H1 (cell line): Measurements from ENCODE around the gene MRPL22. TPM values are rescaled to one million over a fixed set of nuclear protein-coding genes. Genes with fewer than 3 reads are reported as not detected.

Experiments
- CTCF ChIA-PET: fragments of 300-600 bp; sonication (Branson Sonifier 250); formaldehyde crosslinking; loops from one replicate; lab custom pipeline; 2021; ENCODE audit not compliant: partially characterized antibody; lab: Charles Lee
- POLR2A ChIA-PET: fragments of 300-600 bp; sonication (Branson Sonifier 250); formaldehyde crosslinking; loops from one replicate; lab custom pipeline; 2021; ENCODE audit warnings: inconsistent platforms; ENCODE audit not compliant: partially characterized antibody; lab: Charles Lee
- DNase-seq, 2 experiments: peaks; one replicate each; pipeline versions ENCODE4 v3.0.0 to v3.0.0-alpha.2; 2010 to 2022; ENCODE audit warnings: low spot score in 2 of 2, low read depth in 1 of 2, mixed read lengths in 1 of 2
- FAIRE-seq: peaks from 2 replicates; lab custom pipeline; 2011; peaks lifted over from hg19 to GRCh38; lab: Jason Lieb, UNC
- H2AFZ ChIP-seq: 2 replicates; pipeline ENCODE4 v1.8.1; 2012; ENCODE audit warnings: low read length, inconsistent platforms
- H2AK5ac ChIP-seq: 2 replicates; pipeline ENCODE4 v1.6.1; 2013; ENCODE audit warnings: low read depth, low read length
- H2BK120ac ChIP-seq: replicated peaks from 2 replicates; pipeline ENCODE3; 2013; ENCODE audit warnings: low read depth, low read length, inconsistent platforms
- H2BK12ac ChIP-seq: 2 replicates; pipeline ENCODE4 v1.6.1; 2013; ENCODE audit warnings: low read depth, low read length
- H2BK15ac ChIP-seq: 2 replicates; pipeline ENCODE4 v1.6.1; 2013; ENCODE audit warnings: low read length
- H2BK20ac ChIP-seq: 2 replicates; pipeline ENCODE4 v1.6.1; 2013; ENCODE audit warnings: low read length
- H2BK5ac ChIP-seq: 2 replicates; pipeline ENCODE4 v1.6.1; 2013; ENCODE audit warnings: low read depth, low read length
- H3K14ac ChIP-seq: 2 replicates; pipeline ENCODE4 v1.6.1; 2013; ENCODE audit warnings: inconsistent platforms; ENCODE audit not compliant: insufficient read length
- H3K18ac ChIP-seq: 2 replicates; pipeline ENCODE4 v1.6.1; 2013; ENCODE audit warnings: low read length; ENCODE audit errors: extremely low read depth
- H3K23ac ChIP-seq: 2 replicates; pipeline ENCODE4 v1.6.1; 2013; ENCODE audit warnings: inconsistent platforms; ENCODE audit not compliant: insufficient read length
- H3K23me2 ChIP-seq: 2 replicates; pipeline ENCODE4 v1.6.1; 2013; ENCODE audit warnings: low read depth, low read length
- H3K27ac ChIP-seq: 2 replicates; pipeline ENCODE4 v1.6.1; 2011; ENCODE audit warnings: low read depth, low read length, inconsistent platforms
- H3K27me3 ChIP-seq, 4 experiments: replicated peaks in 1 of 4; 1 replicate in 1 of 4; 2 replicates in 3 of 4; pipeline versions ENCODE4 v1.6.1 to v1.8.1; 2011 to 2013; ENCODE audit warnings: low read length in 3 of 4, mild to moderate bottlenecking in 3 of 4, inconsistent platforms in 2 of 4, mixed read lengths in 2 of 4, moderate library complexity in 1 of 4; ENCODE audit not compliant: control insufficient read depth in 3 of 4, insufficient read depth in 3 of 4; ENCODE audit errors: extremely low read depth in 1 of 4
- H3K36me3 ChIP-seq, 4 experiments: 2 replicates each; pipeline versions ENCODE4 v1.6.1 to v1.8.1; 2011 to 2013; ENCODE audit warnings: mild to moderate bottlenecking in 4 of 4, low read length in 3 of 4, moderate library complexity in 2 of 4, control low read depth in 1 of 4, inconsistent platforms in 1 of 4; ENCODE audit not compliant: insufficient read depth in 4 of 4, control insufficient read depth in 2 of 4
- H3K4ac ChIP-seq: replicated peaks from 2 replicates; pipeline ENCODE3; 2013; ENCODE audit warnings: low read length, low read depth, mixed read lengths, inconsistent platforms; ENCODE audit not compliant: insufficient read length
- H3K4me1 ChIP-seq, 4 experiments: replicated peaks in 1 of 4; 1 replicate in 1 of 4; 2 replicates in 3 of 4; pipeline versions ENCODE4 v1.6.1 to v1.8.1; 2011 to 2013; ENCODE audit warnings: low read length in 3 of 4, inconsistent platforms in 2 of 4, mixed read lengths in 1 of 4; ENCODE audit not compliant: insufficient read depth in 4 of 4, control insufficient read depth in 3 of 4
- H3K4me2 ChIP-seq, 2 experiments: 2 replicates each; pipeline versions ENCODE4 v1.6.1 to v1.8.1; 2011 to 2013; ENCODE audit warnings: low read depth in 2 of 2, low read length in 2 of 2, control low read depth in 1 of 2, inconsistent platforms in 1 of 2, mild to moderate bottlenecking in 1 of 2; ENCODE audit not compliant: insufficient read depth in 1 of 2
- H3K4me3 ChIP-seq, 4 experiments: fragments of 200-600, 300-600 bp in 1 of 4; sonication (generic), shearing (Covaris generic), sonication (Bioruptor Twin) in 1 of 4; 2 replicates each; pipeline versions ENCODE4 v1.5.1 to v1.8.1; 2011 to 2016; ENCODE audit warnings: low read length in 4 of 4, low read depth in 3 of 4, control low read depth in 2 of 4, inconsistent platforms in 2 of 4, mild to moderate bottlenecking in 2 of 4, mixed read lengths in 1 of 4, moderate library complexity in 1 of 4; ENCODE audit not compliant: insufficient read depth in 2 of 4; ENCODE audit errors: extremely low read depth in 1 of 4
- H3K56ac ChIP-seq: replicated peaks from 2 replicates; pipeline ENCODE3; 2013; ENCODE audit warnings: low read depth, mild to moderate bottlenecking, mixed read lengths, low read length, inconsistent platforms; ENCODE audit not compliant: insufficient read length
- H3K79me1 ChIP-seq: 2 replicates; pipeline ENCODE4 v1.6.1; 2013; ENCODE audit warnings: low read depth, low read length, control low read depth
- H3K79me2 ChIP-seq, 2 experiments: 2 replicates each; pipeline versions ENCODE4 v1.6.1 to v1.8.1; 2012 to 2013; ENCODE audit warnings: low read length in 2 of 2, mild to moderate bottlenecking in 2 of 2, inconsistent platforms in 1 of 2; ENCODE audit not compliant: insufficient read depth in 2 of 2, control insufficient read depth in 1 of 2
- H3K9ac ChIP-seq, 4 experiments: replicated peaks in 1 of 4; 1 replicate in 1 of 4; 2 replicates in 3 of 4; pipeline versions ENCODE4 v1.6.1 to v1.8.1; 2011 to 2013; ENCODE audit warnings: low read depth in 3 of 4, low read length in 3 of 4, control low read depth in 2 of 4, mild to moderate bottlenecking in 2 of 4, moderate library complexity in 2 of 4, inconsistent platforms in 1 of 4; ENCODE audit errors: extremely low read depth in 1 of 4
- H3K9me3 ChIP-seq, 2 experiments: 2 replicates each; pipeline versions ENCODE4 v1.6.1 to v1.8.1; 2012 to 2013; ENCODE audit warnings: mild to moderate bottlenecking in 2 of 2, moderate library complexity in 2 of 2, control low read depth in 1 of 2, inconsistent platforms in 1 of 2, low read depth in 1 of 2, low read length in 1 of 2, mixed read lengths in 1 of 2; ENCODE audit not compliant: insufficient read depth in 2 of 2
- H4K20me1 ChIP-seq, 2 experiments: replicated peaks in 1 of 2; 2 replicates each; pipeline versions ENCODE3 to v1.8.1; 2011 to 2013; ENCODE audit warnings: inconsistent platforms in 2 of 2, low read length in 2 of 2, mild to moderate bottlenecking in 1 of 2; ENCODE audit not compliant: insufficient read depth in 2 of 2, control insufficient read depth in 1 of 2
- H4K5ac ChIP-seq: 2 replicates; pipeline ENCODE4 v1.6.1; 2013; ENCODE audit warnings: low read length, low read depth, mixed read lengths, inconsistent platforms; ENCODE audit not compliant: insufficient read length
- H4K8ac ChIP-seq: 2 replicates; pipeline ENCODE4 v1.8.0; 2013; ENCODE audit warnings: mild to moderate bottlenecking, moderate library complexity, low read length, inconsistent platforms; ENCODE audit not compliant: insufficient read depth; ENCODE audit errors: extremely low read depth
- H4K91ac ChIP-seq: replicated peaks from 2 replicates; pipeline ENCODE3; 2013; ENCODE audit warnings: low read length, mixed read lengths, inconsistent platforms; ENCODE audit not compliant: insufficient read length
- HDAC2 ChIP-seq, 2 experiments: fragments of 300-600 bp in 1 of 2; sonication (generic) in 1 of 2; IDR thresholded peaks; 2 replicates each; pipeline ENCODE4 v1.6.1; 2011 to 2012; ENCODE audit warnings: low read depth in 2 of 2, low read length in 2 of 2, mild to moderate bottlenecking in 2 of 2, moderate library complexity in 2 of 2, borderline replicate concordance in 1 of 2, inconsistent platforms in 1 of 2
- PHF8 ChIP-seq: fragments of 200-600 bp; sonication (generic); conservative IDR thresholded peaks from 2 replicates; pipeline ENCODE4 v1.7.1; 2012; ENCODE audit warnings: low read depth, mild to moderate bottlenecking, inconsistent platforms, low read length, moderate library complexity
- SAP30 ChIP-seq: fragments of 300-600 bp; sonication (generic); IDR thresholded peaks from 2 replicates; pipeline ENCODE4 v1.7.1; 2012; ENCODE audit warnings: low read length, moderate library complexity, mild to moderate bottlenecking, inconsistent platforms; ENCODE audit not compliant: insufficient read depth, insufficient replicate concordance
- SIN3A ChIP-seq, 2 experiments: IDR thresholded peaks in 1 of 2; conservative IDR thresholded peaks in 1 of 2; 2 replicates each; pipeline ENCODE4 v1.6.1; 2011 to 2012; ENCODE audit warnings: low read length in 2 of 2, improper control_type of control experiment in 1 of 2, low read depth in 1 of 2, mild to moderate bottlenecking in 1 of 2
- SIRT6 ChIP-seq: IDR thresholded peaks from one replicate; pipeline ENCODE4 v1.7.1; 2012; ENCODE audit warnings: low read length, inconsistent platforms
- TAF7 ChIP-seq: optimal IDR thresholded peaks from 2 replicates; pipeline ENCODE3; 2011; ENCODE audit warnings: low read depth, mild to moderate bottlenecking, inconsistent platforms, low read length, moderate library complexity, borderline replicate concordance
- WGBS, 2 experiments: shearing (Covaris generic) in 1 of 2; methylation state at CpG; one replicate each; pipeline versions ENCODE4 v1.1.6 to v1.1.7; 2013 to 2015; ENCODE audit warnings: low lambda C conversion rate in 2 of 2, mixed read lengths in 2 of 2, inconsistent platforms in 1 of 2, low coverage in 1 of 2, missing lambda C conversion rate in 1 of 2; ENCODE audit not compliant: insufficient replicate concordance in 2 of 2, insufficient coverage in 1 of 2, insufficient read length in 1 of 2; ENCODE audit errors: extremely low coverage in 1 of 2, missing lambda C conversion rate in 1 of 2; 5-methylcytosine and 5-hydroxymethylcytosine counted together
- long read RNA-seq, 2 experiments: library from RNA in 1 of 2; library from capped mRNA in 1 of 2; stranded (forward); transcript quantifications; one replicate each; pipeline ENCODE4 v2.0.0, GENCODE V29; 2021; ENCODE audit warnings: inconsistent platforms in 1 of 2
- polyA minus RNA-seq, 3 experiments: library from RNA; depleted of rRNA, polyadenylated mRNA; stranded (reverse); fragments of >200 nt; gene quantifications; 1 replicate in 2 of 3; 2 replicates in 1 of 3; pipeline ENCODE4 v1.2.3, GENCODE V29; 2011
- polyA plus RNA-seq, 7 experiments: library from polyadenylated mRNA; depleted of rRNA in 3 of 7; stranded (reverse) in 5 of 7; unstranded in 2 of 7; fragments of >200 nt in 5 of 7; fragments of 200-250 nt in 2 of 7; gene quantifications; 1 replicate in 5 of 7; 2 replicates in 1 of 7; 4 replicates in 1 of 7; pipeline versions ENCODE4 v1.2.1 to v1.2.3, GENCODE V29; 2011 to 2013; ENCODE audit warnings: missing spikeins in 2 of 7, mixed read lengths in 2 of 7
- total RNA-seq: library from RNA; stranded (reverse); fragmentation: NEBNext Ultra II Directional; extraction: Animal tissue kit (Norgen Biotek cat#: 25700); gene quantifications from 2 replicates; pipeline ENCODE4 v1.2.1, GENCODE V29; 2021

MRPL22 gene
- total RNA-seq (65.6 and 71.2 TPM in 2 replicates), polyA plus RNA-seq (2011; rRNA removed) (46.2 and 46.8 TPM in 2 replicates), polyA minus RNA-seq (2011; rRNA and poly(A)+ RNA removed) (30.7 and 34.6 TPM in 2 replicates)
- 48.5 TPM for polyA plus RNA-seq (2011; cell fraction: cytosol; rRNA removed)
- polyA plus RNA-seq (2011; cell fraction: nucleus; rRNA removed): 32.2 TPM
- polyA plus RNA-seq (2012, experiment 1 of 2): 60.6 to 81.0 TPM (median 67.5 TPM) in 4 replicates
- polyA plus RNA-seq (2012, experiment 2 of 2): 36.2 TPM
- polyA plus RNA-seq (2013, experiment 1 of 2): 74.4 TPM
- 76.7 TPM for polyA plus RNA-seq (2013, experiment 2 of 2)
- polyA minus RNA-seq (2011; cell fraction: cytosol; rRNA and poly(A)+ RNA removed): 11.9 TPM
- polyA minus RNA-seq (2011; cell fraction: nucleus; rRNA and poly(A)+ RNA removed): 10.2 TPM
- long read RNA-seq, experiment 1, transcript MRPL22-202 (6 exons, 784 nt): minor isoform, 6 of 47 reads
- long read RNA-seq, experiment 1, transcript MRPL22-207 (7 exons, 3,176 nt): major isoform, 28 of 47 reads
- long read RNA-seq, experiment 1, partial matches to known transcripts: 5 of 47 reads
- long read RNA-seq, experiment 1, other reads (novel, unspliced or antisense): 2 of 47 reads
- long read RNA-seq, experiment 2, transcript MRPL22-202 (6 exons, 784 nt): minor isoform, 9 of 23 reads
- long read RNA-seq, experiment 2, transcript MRPL22-207 (7 exons, 3,176 nt): major isoform, 11 of 23 reads
- long read RNA-seq, experiment 2, partial matches to known transcripts: 0 of 23 reads
- long read RNA-seq, experiment 2, other reads (novel, unspliced or antisense): 1 of 23 reads

- Histone ChIP-seq H2BK5ac (peak within 1 kb of the TSS; percentile 85), H4K91ac (peak within 1 kb of the TSS; percentile 67), H3K79me2 (peaks cover 8 to 34% of the 10 kb centered on the region in 2 experiments; a peak in 3 of 4 replicates), H4K20me1 (peaks cover 0 to 2% of the 10 kb centered on the region in 2 experiments), H3K79me1 (peaks cover 2% of the 10 kb centered on the region), H4K8ac (peak within 1 kb of the TSS; percentile 90), H2AK5ac (0 out of 2 replicates have a peak within 1 kb of the TSS, but pooled peaks have one; percentile 2), H3K9ac (peak within 1 kb of the TSS; percentile 46 to 97 (median 78)), H3K27me3 (no peaks in the 10 kb centered on the region), H4K5ac (peak within 1 kb of the TSS; percentile 85), H3K4me2 (peak within 1 kb of the TSS; percentile 99 to 100), H2BK12ac (peak within 1 kb of the TSS; percentile 33; the same call in 1 of the 2 replicates), H3K27ac (peak within 1 kb of the TSS; percentile 62), H3K14ac (no peak within 1 kb of the TSS), H3K23ac (no peak within 1 kb of the TSS), H3K36me3 (no peaks in the 10 kb centered on the region), H3K23me2 (peaks cover 12% of the 10 kb centered on the region), H2BK15ac (no peak within 1 kb of the TSS), H2BK20ac (no peak within 1 kb of the TSS), H3K9me3 (no peaks in the 10 kb centered on the region), H3K4ac (peak within 1 kb of the TSS; percentile 17), H2BK120ac (no peak within 1 kb of the TSS), H3K4me1 (peaks cover 0 to 9% (median 6%) of the 10 kb centered on the region in 4 experiments; a peak in 6 of 7 replicates), H3K56ac (peak within 1 kb of the TSS; percentile 60), H2AFZ (peak within 1 kb of the TSS; percentile 99), H3K4me3 (peak within 1 kb of the TSS; percentile 90 to 99 (median 96)), H3K18ac (peak within 1 kb of the TSS; percentile 89; the same call in 1 of the 2 replicates)
- CTCF ChIA-PET: interaction anchor here (0.6 to 2.8 kb wide), 5 partner anchors 13 to 87 kb away, joined by 3 to 11 read pairs (median 6); no protein-coding TSS in a partner anchor
- peak; percentile 24 for FAIRE-seq
- WGBS, 2 experiments: 7% methylated on average over 40 of the region's 40 CpGs; no CpG with 5 or more reads in 1 of the 2 experiments
- DNase-seq: peak; percentile 81 to 93
- POLR2A ChIA-PET: no interaction called here
- peak in 1 of 2 experiments; percentile 83; a peak in 2 of 4 replicates for TF ChIP-seq SIN3A (conservative IDR thresholded peaks at IDR 0.05 in 1 of 2, IDR thresholded peaks at IDR 0.05 in 1 of 2; ENCODE audit: low read depth in 1 of 2, low read length in 2 of 2)
- TF ChIP-seq HDAC2 (IDR thresholded peaks at IDR 0.05; ENCODE audit: borderline replicate concordance in 1 of 2, low read depth in 2 of 2, low read length in 2 of 2): peak in 1 of 2 experiments; percentile 81; a peak in 1 of 4 replicates
- peak; percentile 53 for TF ChIP-seq TAF7
- TF ChIP-seq SAP30: peak; percentile 92
- peak; percentile 75 for TF ChIP-seq PHF8
- TF ChIP-seq SIRT6: no peak
Observed at GRCh38 chr5:154940772-154941620, at the start of gene MRPL22. Gene MRPL22, plus strand, starts transcription at chr5:154941073. Its CDS starts 38 bp downstream, at chr5:154941111.
